HepG2 (cell line): ENCODE results near the gene SLCO2A1. TPM values are rescaled to one million over a fixed set of nuclear protein-coding genes. Genes with fewer than 3 reads are reported as not detected.

Experiments used
- ATAC-seq: fragments of 200-7000 bp; cut with Tn5 transposase; 3 replicates; pipeline ENCODE4 v1.9.1; 2020; ENCODE audit warnings: mild to moderate bottlenecking, moderate library complexity
- BruUV-seq: library from RNA; stranded (reverse); fragments of 400-500 nt; replicated peaks from 2 replicates; lab custom pipeline; 2021; lab: Mats Ljungman, UMichigan
- CTCF ChIA-PET: fragments of 300-600 bp; formaldehyde crosslinking; extraction: SDS; loops from one replicate; lab custom pipeline; 2021; ENCODE audit warnings: low total read pairs, inconsistent platforms, low intra/inter-chr PET ratio; lab: Yijun Ruan, JAX
- POLR2A ChIA-PET: fragments of 350-600 bp; sonication (Branson Sonifier 250); formaldehyde crosslinking; loops from one replicate; lab custom pipeline; 2020; ENCODE audit warnings: antibody characterized with exemption, inconsistent platforms; lab: Yijun Ruan, JAX
- DNase-seq: peaks from one replicate; pipeline ENCODE4 v3.0.0-alpha.2; 2015; ENCODE audit warnings: low spot score
- FAIRE-seq: peaks from 3 replicates; lab custom pipeline; 2011; peaks lifted over from hg19 to GRCh38; lab: Jason Lieb, UNC
- H2AFZ ChIP-seq: one replicate; pipeline ENCODE4 v1.6.1; 2011; ENCODE audit warnings: low read length, inconsistent platforms
- H3K27ac ChIP-seq: fragments of 300-600 bp; 3 replicates; pipeline ENCODE4 v1.8.0; 2011; ENCODE audit warnings: mixed run types, mild to moderate bottlenecking, mixed read lengths, low read length, inconsistent platforms; ENCODE audit not compliant: insufficient read depth; ENCODE audit errors: extremely low read length
- H3K27me3 ChIP-seq, 2 experiments: fragments of 200-600 bp in 1 of 2; 2 replicates in 1 of 2; 3 replicates in 1 of 2; pipeline versions ENCODE4 v1.6.0 to v1.8.0; 2011; ENCODE audit warnings: low read length in 2 of 2, mild to moderate bottlenecking in 2 of 2, moderate library complexity in 2 of 2, inconsistent platforms in 1 of 2; ENCODE audit not compliant: insufficient read depth in 2 of 2, control insufficient read depth in 1 of 2
- H3K36me3 ChIP-seq, 2 experiments: fragments of 200-600 bp in 1 of 2; replicated peaks in 1 of 2; 2 replicates in 1 of 2; 3 replicates in 1 of 2; pipeline versions ENCODE4 v1.5.1 to v1.8.0; 2011; ENCODE audit warnings: low read length in 2 of 2, inconsistent platforms in 1 of 2; ENCODE audit not compliant: insufficient read depth in 2 of 2, control insufficient read depth in 1 of 2
- H3K4me1 ChIP-seq: 2 replicates; pipeline ENCODE4 v1.5.1; 2012; ENCODE audit warnings: low read length, inconsistent platforms; ENCODE audit not compliant: insufficient read depth
- H3K4me2 ChIP-seq: 2 replicates; pipeline ENCODE4 v1.6.0; 2011; ENCODE audit warnings: low read depth, low read length, inconsistent platforms
- H3K4me3 ChIP-seq, 3 experiments: fragments of 200-600 bp in 1 of 3; sonication (generic), shearing (Covaris generic) in 1 of 3; replicated peaks in 1 of 3; 2 replicates each; pipeline ENCODE4 v1.5.1; 2011 to 2016; ENCODE audit warnings: low read length in 3 of 3, inconsistent platforms in 2 of 3, low read depth in 2 of 3, mild to moderate bottlenecking in 2 of 3, control low read depth in 1 of 3, mixed read lengths in 1 of 3; ENCODE audit not compliant: insufficient read depth in 1 of 3
- H3K79me2 ChIP-seq: one replicate; pipeline ENCODE4 v1.6.1; 2011; ENCODE audit warnings: low read length, inconsistent platforms; ENCODE audit not compliant: insufficient read depth
- H3K9ac ChIP-seq: 2 replicates; pipeline ENCODE4 v1.6.0; 2011; ENCODE audit warnings: mild to moderate bottlenecking, low read depth, low read length, inconsistent platforms; ENCODE audit not compliant: insufficient read depth
- H3K9me3 ChIP-seq: 2 replicates; pipeline ENCODE4 v1.5.1; 2012; ENCODE audit warnings: mild to moderate bottlenecking, low read length
- H4K20me1 ChIP-seq: 2 replicates; pipeline ENCODE4 v1.6.0; 2011; ENCODE audit warnings: inconsistent platforms, mild to moderate bottlenecking, low read length, moderate library complexity; ENCODE audit not compliant: insufficient read depth
- AKNA ChIP-seq: sonication (generic); formaldehyde crosslinking; IDR thresholded peaks from 2 replicates; pipeline ENCODE4 v1.4.0; 2020; ENCODE audit warnings: missing genetic modification reagents, borderline replicate concordance
- GTF3A ChIP-seq: sonication (generic); formaldehyde crosslinking; conservative IDR thresholded peaks from 2 replicates; pipeline ENCODE4 v1.4.0; 2020; ENCODE audit warnings: mild to moderate bottlenecking, missing genetic modification reagents
- HOXA3 ChIP-seq: sonication (generic); formaldehyde crosslinking; IDR thresholded peaks from 2 replicates; pipeline ENCODE4 v1.5.0; 2020; ENCODE audit warnings: missing genetic modification reagents
- PITX1 ChIP-seq: sonication (generic); formaldehyde crosslinking; IDR thresholded peaks from 2 replicates; pipeline ENCODE4 v1.5.1; 2020; ENCODE audit warnings: mild to moderate bottlenecking, missing genetic modification reagents
- SMARCC2 ChIP-seq: fragments of 450-650 bp; IDR thresholded peaks from 2 replicates; pipeline ENCODE4 v1.6.1; 2017; ENCODE audit warnings: antibody characterized with exemption, mild to moderate bottlenecking
- ZC3H13 ChIP-seq: sonication (generic); formaldehyde crosslinking; IDR thresholded peaks from 2 replicates; pipeline ENCODE4 v1.8.1; 2023; ENCODE audit warnings: mild to moderate bottlenecking, missing genetic modification reagents, moderate library complexity
- ZFAT ChIP-seq: sonication (generic); formaldehyde crosslinking; conservative IDR thresholded peaks from 2 replicates; pipeline ENCODE4 v1.8.1; 2023; ENCODE audit warnings: missing genetic modification reagents, inconsistent platforms
- ZMYM2 ChIP-seq: sonication (generic); formaldehyde crosslinking; IDR thresholded peaks from 2 replicates; pipeline ENCODE4 v1.8.0; 2022; ENCODE audit warnings: mild to moderate bottlenecking, missing genetic modification reagents
- WGBS: methylation state at CpG from one replicate; pipeline ENCODE4 v1.1.6; 2017; ENCODE audit warnings: low lambda C conversion rate; 5-methylcytosine and 5-hydroxymethylcytosine counted together
- in situ Hi-C: cut with HindIII; loops from 2 replicates; pipeline ENCODE4 v1.10.0; 2017; ENCODE audit warnings: low pct_unique_long_range_greater_than_20kb; ENCODE audit not compliant: extremely low pct_ligation_motif_present
- intact Hi-C: fragments of 100-400 bp; cut with micrococcal nuclease; formaldehyde crosslinking; loops from one replicate; pipeline ENCODE4 v1.10.0; 2022; ENCODE audit not compliant: unreplicated experiment
- polyA plus RNA-seq, 8 experiments: library from polyadenylated mRNA; depleted of rRNA in 3 of 8; stranded (reverse) in 7 of 8; unstranded in 1 of 8; fragments of >200 nt; fragmentation: Illumina TruSeq in 4 of 8; extraction: Trizol in 4 of 8; gene quantifications; 2 replicates each; pipeline versions ENCODE4 v1.2.1 to v1.2.3, GENCODE V29; 2011 to 2016; ENCODE audit warnings: low read depth in 4 of 8, missing spikeins in 1 of 8, mixed read lengths in 1 of 8; ENCODE audit not compliant: insufficient read depth in 1 of 8
- total RNA-seq, 5 experiments: library from RNA; depleted of rRNA; stranded (reverse); fragments of >200 nt; fragmentation: Illumina TruSeq; extraction: Trizol; gene quantifications; 2 replicates each; pipeline ENCODE4 v1.2.3, GENCODE V29; 2016; ENCODE audit warnings: low read depth in 1 of 5
- TF ChIP-seq, protein P1 (sequence below): sonication (generic); formaldehyde crosslinking; IDR thresholded peaks from 2 replicates; pipeline ENCODE4 v1.8.0; 2022; ENCODE audit warnings: mild to moderate bottlenecking, missing genetic modification reagents, moderate library complexity
- TF ChIP-seq, protein P2 (sequence below), 2 experiments: fragments of 450-650 bp in 1 of 2; sonication (generic) in 1 of 2; formaldehyde crosslinking; IDR thresholded peaks; 2 replicates each; pipeline versions ENCODE4 v1.5.0 to v1.8.0; 2020 to 2022; ENCODE audit warnings: mild to moderate bottlenecking in 1 of 2, missing genetic modification reagents in 1 of 2

SLCO2A1 gene
- total and polyA plus RNA-seq, 2 of the 13 experiments (the other 11 are each of a cell fraction or from before 2014, with no cell fraction given), result 0.04 TPM; not detected in 1

- Histone ChIP-seq H3K4me1 (no peaks in the 10 kb centered on the region), H3K9me3 (no peaks in the 10 kb centered on the region), H3K27ac (no peak overlapping the region), H3K36me3 (no peaks in the 10 kb centered on the region), H3K4me3 (no peak overlapping the region), H2AFZ (no peak overlapping the region), H3K4me2 (no peak overlapping the region), H4K20me1 (no peaks in the 10 kb centered on the region), H3K27me3 (peaks cover 4 to 42% of the 10 kb centered on the region in 2 experiments; a peak in 3 of 5 replicates), H3K9ac (no peak overlapping the region), H3K79me2 (no peaks in the 10 kb centered on the region)
- WGBS, result 0% methylated on average over 2 of the region's 2 CpGs
- FAIRE-seq (no peak), ATAC-seq (no peak), DNase-seq (no peak)
- ChIA-PET CTCF (no interaction called here), POLR2A (no interaction called here)
- intact Hi-C loops, result no loop called here
- TF ChIP-seq AKNA (CRISPR knock-in tag) (no peak), ZMYM2 (CRISPR knock-in tag) (no peak), HOXA3 (CRISPR knock-in tag) (no peak), ZC3H13 (CRISPR knock-in tag) (no peak), SMARCC2 (no peak), PITX1 (CRISPR knock-in tag) (no peak), GTF3A (CRISPR knock-in tag) (no peak), ZFAT (CRISPR knock-in tag) (no peak)
- TF ChIP-seq, protein P1, sequence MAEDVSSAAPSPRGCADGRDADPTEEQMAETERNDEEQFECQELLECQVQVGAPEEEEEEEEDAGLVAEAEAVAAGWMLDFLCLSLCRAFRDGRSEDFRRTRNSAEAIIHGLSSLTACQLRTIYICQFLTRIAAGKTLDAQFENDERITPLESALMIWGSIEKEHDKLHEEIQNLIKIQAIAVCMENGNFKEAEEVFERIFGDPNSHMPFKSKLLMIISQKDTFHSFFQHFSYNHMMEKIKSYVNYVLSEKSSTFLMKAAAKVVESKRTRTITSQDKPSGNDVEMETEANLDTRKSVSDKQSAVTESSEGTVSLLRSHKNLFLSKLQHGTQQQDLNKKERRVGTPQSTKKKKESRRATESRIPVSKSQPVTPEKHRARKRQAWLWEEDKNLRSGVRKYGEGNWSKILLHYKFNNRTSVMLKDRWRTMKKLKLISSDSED (CRISPR knock-in tag), result no peak
- TF ChIP-seq, protein P2, sequence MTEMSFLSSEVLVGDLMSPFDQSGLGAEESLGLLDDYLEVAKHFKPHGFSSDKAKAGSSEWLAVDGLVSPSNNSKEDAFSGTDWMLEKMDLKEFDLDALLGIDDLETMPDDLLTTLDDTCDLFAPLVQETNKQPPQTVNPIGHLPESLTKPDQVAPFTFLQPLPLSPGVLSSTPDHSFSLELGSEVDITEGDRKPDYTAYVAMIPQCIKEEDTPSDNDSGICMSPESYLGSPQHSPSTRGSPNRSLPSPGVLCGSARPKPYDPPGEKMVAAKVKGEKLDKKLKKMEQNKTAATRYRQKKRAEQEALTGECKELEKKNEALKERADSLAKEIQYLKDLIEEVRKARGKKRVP (CRISPR knock-in tag; IDR thresholded peaks at IDR 0.05), result no peak
- in situ Hi-C loops, result no loop called here
- no TSS peak for BruUV-seq
Measured at GRCh38 chr3:133944181-133944580, 85.5 kb downstream of the SLCO2A1 start.
